HG03432 (cell line): Measurements from ENCODE around the gene CYS1.
A peak's percentile ranks its signal among the peaks of the same experiment; 100 is the strongest.

Source experiments
- ATAC-seq: cut with Tn5 transposase; IDR thresholded peaks from one replicate; pipeline ENCODE4 v1.9.1; 2021; ENCODE audit warnings: mild to moderate bottlenecking, moderate library complexity; ENCODE audit not compliant: unreplicated experiment

CYS1 gene

DNA sequence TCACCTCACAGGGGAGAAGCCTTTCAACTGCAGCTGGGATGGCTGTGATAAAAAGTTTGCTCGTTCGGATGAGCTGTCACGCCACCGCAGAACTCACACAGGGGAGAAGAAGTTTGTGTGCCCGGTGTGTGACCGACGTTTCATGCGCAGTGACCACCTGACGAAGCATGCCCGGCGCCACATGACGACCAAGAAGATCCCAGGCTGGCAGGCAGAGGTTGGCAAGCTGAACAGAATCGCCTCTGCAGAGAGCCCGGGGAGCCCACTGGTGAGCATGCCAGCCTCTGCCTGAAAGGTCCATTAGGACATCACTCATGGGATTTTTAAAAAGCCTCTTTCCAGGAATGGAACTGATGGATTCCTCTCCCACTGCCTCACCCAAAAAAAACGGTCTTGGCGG lies 28.0 kb downstream of the CYS1 start:
- no peak for ATAC-seq

DNA sequence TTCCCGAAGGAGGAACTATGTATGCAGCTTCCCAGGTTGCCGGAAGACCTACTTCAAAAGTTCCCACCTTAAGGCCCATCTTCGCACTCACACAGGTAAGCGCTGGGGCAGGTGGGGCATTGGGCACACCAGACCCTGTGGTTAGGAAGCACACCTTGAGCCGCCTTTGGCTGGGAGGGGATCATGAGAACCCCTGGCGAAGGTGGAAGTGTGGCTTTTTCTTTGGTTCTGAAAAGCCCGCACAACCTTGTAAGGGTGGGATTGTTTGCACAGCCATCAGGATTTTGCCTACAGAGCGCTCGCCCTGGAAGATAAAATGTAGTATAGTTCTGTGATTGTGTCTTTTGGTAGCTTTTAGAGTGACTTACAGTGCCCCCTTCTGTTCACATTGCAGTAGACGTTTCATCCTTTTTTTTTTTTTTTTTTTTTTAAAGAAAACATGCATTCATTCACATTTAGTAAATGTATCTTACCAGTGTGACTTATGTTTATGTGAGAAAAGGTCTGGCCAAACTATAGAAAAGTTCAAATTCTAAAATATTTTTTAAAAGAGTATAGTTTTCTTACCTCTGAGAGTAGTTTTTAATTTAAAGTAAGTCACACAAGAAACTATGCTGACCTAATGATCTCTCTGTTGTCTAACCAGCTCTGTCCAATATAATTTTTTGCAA lies 31.6 kb downstream of the CYS1 start:
- ATAC-seq = no peak

- ATAC-seq = no peak
These were observed 32.4 kb downstream of the CYS1 start for GRCh38 chr2:10047616-10048500.

DNA sequence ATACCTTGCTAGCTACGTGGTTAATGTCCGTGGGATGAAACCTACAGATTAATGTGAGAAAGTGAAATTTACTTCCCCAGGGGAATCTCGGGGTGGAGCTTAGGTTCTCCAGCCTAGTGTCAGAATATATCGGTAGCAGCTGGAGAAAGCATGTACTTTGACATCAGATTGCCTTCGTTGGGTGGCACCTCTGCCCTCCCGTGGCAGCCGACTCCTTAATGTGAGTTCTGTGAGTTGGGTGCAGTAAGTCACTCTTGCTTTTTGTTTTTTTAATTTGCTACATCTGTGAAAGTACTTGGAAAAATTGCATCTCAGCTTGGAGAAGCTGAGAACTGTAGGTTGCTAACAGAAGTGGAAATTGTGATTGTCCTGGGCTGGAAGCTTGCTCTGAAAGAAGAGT lies 33.3 kb downstream of the CYS1 start:
- ATAC-seq = no peak

DNA sequence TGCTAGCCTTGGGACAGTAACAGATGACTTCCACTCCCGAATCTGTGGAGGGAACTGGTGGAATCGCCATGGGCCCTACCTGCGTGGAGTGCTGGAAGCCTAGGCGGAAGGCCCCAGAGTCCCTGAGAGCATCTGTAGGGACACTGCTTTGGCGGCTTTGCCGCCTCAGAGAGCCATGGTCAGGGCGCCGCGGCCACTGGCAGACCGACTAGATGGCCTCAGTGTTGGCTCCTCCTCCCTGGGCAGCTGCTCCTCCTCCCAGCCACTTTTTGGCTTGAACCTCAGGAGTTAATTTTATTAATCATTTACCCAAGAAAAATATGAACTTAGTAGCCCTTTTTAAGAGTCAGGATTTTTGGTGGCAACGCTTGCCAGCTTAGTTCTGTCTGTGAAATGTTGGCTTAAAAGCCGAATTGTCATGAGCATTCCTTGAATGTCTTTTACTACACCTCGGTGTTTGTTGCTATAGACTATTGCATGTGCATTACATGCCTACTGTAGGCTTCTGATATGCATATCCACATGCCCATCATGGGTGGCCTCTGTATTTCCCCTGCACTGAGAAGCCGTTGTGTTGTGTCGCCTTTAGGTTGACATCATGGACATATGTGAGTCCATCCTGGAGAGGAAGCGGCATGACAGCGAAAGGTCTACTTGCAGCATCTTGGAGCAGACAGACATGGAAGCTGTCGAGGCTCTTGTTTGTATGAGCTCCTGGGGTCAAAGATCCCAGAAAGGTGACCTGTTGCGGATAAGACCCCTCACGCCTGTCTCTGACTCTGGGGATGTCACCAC lies 34.5 kb downstream of the CYS1 start:
- no peak for ATAC-seq

DNA sequence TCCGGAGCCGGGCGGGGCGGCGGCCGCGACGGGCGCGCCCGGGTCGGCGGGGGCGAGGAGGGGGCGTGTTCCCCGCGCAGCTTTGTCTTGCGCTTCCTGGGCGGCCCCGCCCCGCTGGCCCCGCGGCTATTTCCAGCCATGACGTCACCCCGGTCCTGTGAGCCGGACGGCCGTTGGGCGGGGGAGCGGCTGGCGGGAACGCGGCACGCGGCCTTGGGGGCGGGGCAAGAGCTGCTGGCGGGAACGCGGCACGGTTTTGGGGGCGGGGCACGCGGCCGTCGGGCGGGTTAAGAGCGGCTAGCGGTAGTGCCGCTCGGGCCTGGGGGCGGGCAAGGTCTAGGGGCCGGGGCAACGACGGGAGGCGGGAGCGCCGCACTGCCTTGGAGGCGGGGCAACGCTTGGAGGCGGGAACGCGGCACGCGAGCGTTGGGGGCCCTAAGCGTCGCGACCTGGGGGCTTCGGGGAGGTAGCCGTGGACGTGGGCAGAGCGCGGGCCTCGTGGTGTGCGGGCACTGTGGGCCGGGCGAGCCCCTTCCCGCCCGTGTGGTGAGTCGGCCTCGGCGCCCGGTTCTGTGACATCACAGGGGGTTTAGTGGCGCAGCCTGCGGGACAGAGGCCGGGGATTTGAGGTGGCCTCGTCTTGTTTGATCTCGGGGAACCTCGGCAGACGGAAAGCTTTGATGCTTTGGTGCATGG lies 36.2 kb downstream of the CYS1 start:
- ATAC-seq = peak; percentile 65

DNA sequence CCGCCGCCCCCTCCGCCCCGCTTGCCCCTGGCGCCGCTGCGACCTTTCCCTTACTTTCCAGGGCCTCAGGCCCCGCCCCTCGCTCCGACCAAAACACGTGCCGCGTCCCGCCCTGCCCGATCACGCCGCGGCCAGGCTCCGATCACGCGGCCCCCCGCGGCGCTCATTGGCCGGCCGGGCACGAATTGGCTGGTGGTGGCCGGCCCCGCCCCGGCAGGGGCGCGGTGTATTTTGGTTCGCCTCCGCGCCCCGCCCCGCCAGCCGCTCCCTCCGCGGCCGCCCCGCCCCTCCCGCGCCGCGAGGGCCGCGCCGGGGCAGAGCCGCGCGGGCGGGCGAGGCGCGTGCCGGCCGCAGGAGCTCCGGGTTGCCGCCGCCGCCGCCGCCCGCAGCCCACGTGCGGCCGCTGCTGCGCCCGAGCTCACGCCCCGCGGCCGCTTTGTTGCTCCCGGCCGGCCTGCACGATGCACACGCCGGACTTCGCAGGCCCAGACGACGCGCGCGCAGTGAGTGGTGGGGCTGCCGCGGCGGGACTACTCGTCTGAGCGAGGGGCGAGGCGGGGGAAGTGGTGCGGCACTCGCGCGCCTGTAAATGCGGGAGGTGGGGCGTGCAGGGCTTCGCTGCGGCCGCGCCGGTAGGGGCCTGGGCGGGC lies 36.8 kb downstream of the CYS1 start, which contains the start of gene KLF11:
KLF11 (plus strand) TSS at position 295 of the 650 bp plus-strand sequence; CDS start at position 462, 167 bp downstream.
- peak; percentile 77 for ATAC-seq

- no peak for ATAC-seq
These were observed 37.7 kb downstream of the CYS1 start for GRCh38 chr2:10042301-10043161.

DNA sequence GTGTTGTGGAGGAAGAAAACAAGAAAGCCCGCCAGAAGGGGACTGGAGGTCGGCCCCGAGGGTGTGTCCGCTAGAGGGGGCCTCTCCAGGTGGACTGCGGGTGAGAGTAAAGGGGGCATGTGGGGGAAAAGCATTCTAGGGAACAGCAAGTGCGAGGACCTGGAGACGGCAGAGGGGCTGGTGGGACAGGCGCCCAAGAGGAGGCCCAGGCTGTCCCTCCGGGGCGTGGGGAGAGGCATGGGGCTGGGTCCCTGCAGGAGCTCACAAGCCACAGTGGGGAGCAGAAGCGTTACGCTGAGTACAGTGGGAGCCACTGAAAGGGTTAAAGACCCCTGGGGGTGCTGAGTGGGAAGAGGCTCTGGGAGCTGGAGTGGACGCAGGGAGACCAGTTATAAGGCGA lies 38.5 kb downstream of the CYS1 start:
- no peak for ATAC-seq

DNA sequence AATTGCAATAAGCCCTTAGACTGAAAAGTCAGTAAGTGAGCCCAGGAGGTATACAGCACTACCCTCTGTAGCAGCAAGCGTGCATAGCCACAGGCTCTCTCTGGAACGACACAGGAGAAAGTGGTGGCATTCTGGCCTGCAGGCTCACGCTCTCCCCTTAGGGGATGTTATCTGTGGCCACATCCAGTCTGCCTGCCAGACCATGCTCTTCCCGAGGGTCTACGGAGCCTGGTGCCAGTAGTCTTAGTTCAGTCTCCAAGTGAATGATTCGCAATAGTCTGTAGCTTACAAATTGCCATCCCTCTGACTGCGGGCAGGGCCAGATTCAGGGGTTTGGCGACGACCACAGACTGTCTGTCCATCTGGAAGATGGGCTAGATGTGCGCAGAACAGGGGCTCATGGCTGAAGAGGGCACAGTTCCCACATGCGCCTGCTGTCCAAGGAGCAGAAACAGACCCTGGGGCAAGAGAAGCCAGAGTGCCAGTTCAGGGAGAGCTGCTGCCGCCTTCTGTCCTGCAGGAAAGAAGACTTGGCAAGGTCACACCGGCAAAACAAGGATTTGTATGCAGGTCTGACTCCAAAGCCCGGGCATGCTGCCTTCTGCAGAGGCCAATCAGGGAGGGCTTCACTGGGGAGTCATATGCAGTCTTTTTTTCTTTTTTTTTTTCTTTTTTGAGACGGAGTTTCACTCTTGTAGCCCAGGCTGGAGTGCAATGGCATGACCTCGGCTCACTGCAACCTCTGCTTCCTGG lies 40.4 kb downstream of the CYS1 start:
- no peak for ATAC-seq

DNA sequence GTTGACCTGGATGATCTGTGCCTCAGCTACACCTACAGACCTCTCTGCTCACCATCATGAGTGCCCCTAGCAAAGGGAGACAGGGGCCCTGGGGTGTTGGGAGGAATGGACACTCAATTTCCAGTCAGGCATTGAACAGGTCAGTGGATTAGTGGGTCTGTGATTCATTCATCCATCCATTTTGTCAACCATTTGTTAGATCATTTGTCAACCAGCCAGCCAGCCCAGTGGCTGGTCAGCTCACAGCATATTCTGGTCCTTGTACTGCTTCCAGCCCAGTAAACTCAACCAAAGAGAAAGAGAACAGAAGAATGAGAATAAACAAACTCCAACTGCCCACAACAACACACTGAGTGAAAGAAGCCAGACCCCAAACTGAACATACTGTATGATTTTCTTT lies 41.5 kb downstream of the CYS1 start:
- ATAC-seq = no peak

- ATAC-seq = no peak
These were observed 42.1 kb downstream of the CYS1 start for GRCh38 chr2:10038123-10038522.

DNA sequence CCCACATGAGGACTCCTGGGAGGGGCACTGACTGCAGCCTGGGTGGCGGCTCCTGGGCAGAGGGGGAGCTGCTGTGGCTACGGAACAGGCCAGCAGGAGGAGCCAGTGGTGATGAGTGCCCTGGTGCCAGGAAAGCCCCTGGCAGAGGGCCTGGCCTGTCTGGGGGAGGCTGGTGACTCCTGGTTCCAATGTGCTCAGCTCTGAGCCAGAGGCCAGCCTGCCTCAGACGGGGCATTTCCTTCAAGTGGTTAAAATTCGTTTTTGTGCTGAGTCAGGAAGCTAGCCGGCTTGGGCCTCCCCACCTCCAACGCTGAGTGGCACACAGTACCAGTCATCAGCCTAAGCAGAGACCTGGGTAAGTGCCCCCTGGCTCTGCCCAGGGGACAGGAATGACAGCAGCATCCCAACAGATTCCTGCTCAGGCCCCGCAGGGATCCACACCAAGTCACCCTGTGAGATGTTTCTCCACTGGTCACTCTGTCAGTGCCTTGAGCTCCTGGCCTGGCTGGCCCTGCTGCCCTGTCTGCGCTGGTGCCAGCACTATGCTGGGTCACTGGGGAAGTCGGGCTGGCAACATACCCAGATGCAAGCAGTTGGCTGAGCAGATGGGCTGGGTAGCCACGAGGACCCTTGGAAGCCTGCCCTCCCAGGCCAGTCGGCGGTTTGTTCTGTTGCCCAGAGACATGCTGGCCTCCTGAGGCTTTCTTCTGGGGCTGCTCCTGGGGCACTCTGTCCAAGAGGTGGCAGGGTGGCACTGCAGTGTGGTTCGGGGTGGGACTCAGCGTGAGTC lies 43.9 kb downstream of the CYS1 start:
- peak; percentile 75 for ATAC-seq

DNA sequence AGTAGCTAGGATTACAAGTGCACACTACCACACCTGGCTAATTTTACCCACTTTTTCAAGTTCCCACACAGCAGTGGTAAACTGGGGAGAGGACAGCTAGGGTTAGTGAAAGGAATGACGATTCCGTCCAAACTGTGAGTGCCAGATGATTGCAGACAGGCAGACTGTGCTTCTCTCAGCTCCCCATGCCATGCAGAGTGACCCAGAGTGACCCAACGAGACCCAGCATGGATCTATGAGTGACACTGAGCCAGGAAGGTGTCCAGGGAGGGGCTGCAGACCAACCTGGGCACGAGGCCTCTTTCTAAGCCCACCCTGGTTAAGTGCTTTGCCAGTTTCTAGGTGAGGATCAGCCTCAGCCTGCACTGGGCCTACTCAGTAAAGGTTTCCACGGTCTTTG lies 44.6 kb downstream of the CYS1 start:
- peak; percentile 4 for ATAC-seq

DNA sequence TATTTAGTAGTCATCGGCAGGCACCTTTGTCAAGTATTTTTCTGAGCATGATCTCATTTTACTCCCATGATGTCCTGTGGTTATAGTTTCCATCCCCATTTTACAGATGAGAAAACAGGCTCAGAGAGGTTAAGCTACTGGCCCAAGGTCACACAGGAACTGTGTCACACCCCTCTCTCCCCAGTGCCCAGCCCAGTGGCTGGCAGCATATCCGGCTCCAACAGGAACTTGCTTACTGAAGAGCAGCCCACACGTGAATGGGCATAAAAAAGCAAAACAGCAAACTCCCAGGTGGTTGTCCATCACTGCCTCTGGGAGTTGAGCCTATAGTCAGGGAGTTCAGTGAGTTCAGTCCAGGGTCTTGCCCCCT lies 45.2 kb downstream of the CYS1 start:
- no peak for ATAC-seq

GRCh38 chr2:10034333-10035052 lies 45.7 kb downstream of the CYS1 start:
- no peak for ATAC-seq

DNA sequence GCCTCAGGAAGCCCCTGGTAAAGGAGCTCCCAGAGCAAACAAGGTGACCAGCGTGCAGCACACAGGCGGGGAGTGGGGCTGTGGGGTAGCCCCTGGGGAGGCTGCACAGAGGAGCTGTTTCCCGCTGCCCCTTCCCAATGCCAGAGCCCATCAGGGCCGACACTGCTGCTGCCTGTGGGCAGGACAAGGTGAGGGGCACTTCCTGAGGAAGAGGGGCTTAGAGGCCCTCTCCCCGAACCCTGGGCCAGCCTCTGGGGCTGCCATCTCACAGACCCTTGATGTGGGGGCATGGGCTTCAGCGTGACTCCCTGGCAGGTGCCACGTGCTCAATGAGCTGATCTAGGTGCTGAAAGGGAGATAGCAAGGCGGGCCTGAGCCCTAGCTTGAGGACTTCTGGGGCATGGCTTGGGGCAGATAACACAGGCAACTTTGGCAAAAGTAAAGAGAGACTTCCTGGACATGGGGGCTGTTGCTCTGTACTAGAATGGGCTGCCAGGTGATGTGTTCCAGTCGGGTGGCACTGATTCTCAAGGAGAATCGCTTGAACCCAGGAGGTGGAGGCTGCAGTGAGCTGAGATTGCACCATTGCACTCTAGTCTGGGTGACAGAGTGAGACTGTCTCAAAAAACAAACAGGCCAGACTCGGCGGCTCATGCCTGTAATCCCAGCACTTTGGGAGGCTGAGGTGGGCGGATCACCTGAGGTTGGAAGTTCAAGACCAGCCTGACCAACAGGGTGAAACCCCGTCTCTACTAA lies 46.8 kb downstream of the CYS1 start:
- ATAC-seq = no peak
